GM19397 (cell line): ENCODE results near the gene PRM1.

Source experiments
- ATAC-seq: cut with Tn5 transposase; IDR thresholded peaks from one replicate; pipeline ENCODE4 v1.9.1; 2021; ENCODE audit warnings: mild to moderate bottlenecking, moderate library complexity; ENCODE audit not compliant: unreplicated experiment

Gene PRM1

GRCh38 chr16:11280616-11281522 lies at the start of gene PRM1:
Gene PRM1, minus strand, starts transcription at chr16:11281330. Its CDS starts 92 bp downstream, at chr16:11281238.
- ATAC-seq, result no peak

GRCh38 chr16:11330526-11331237 lies 49.6 kb upstream of the PRM1 start:
- no peak for ATAC-seq

- no peak for ATAC-seq
Observed at GRCh38 chr16:11329891-11330290, 48.8 kb upstream of the PRM1 start.

GRCh38 chr16:11329071-11329491 lies 48.0 kb upstream of the PRM1 start:
- no peak for ATAC-seq

GRCh38 chr16:11328172-11329070 lies 47.3 kb upstream of the PRM1 start:
- ATAC-seq, result peak; percentile 68

- ATAC-seq, result peak; percentile 38
Observed at GRCh38 chr16:11327277-11328171, 46.4 kb upstream of the PRM1 start.

- ATAC-seq, result no peak
Observed at GRCh38 chr16:11326737-11327276, 45.7 kb upstream of the PRM1 start.

- no peak for ATAC-seq
Observed at GRCh38 chr16:11326084-11326736, 45.1 kb upstream of the PRM1 start.

- no peak for ATAC-seq
Observed at GRCh38 chr16:11325404-11326083, 44.4 kb upstream of the PRM1 start.

- ATAC-seq, result no peak
Observed at GRCh38 chr16:11323551-11324336, 42.6 kb upstream of the PRM1 start.

- ATAC-seq, result no peak
Observed at GRCh38 chr16:11322823-11323222, 41.7 kb upstream of the PRM1 start.

- no peak for ATAC-seq
Observed at GRCh38 chr16:11321662-11322061, 40.5 kb upstream of the PRM1 start.

- no peak for ATAC-seq
Observed at GRCh38 chr16:11320170-11320569, 39.0 kb upstream of the PRM1 start.

- no peak for ATAC-seq
Observed at GRCh38 chr16:11319529-11320146, 38.5 kb upstream of the PRM1 start.

- no peak for ATAC-seq
Observed at GRCh38 chr16:11318817-11319216, 37.7 kb upstream of the PRM1 start.

GRCh38 chr16:11316331-11317015 lies 35.3 kb upstream of the PRM1 start:
- ATAC-seq, result no peak

GRCh38 chr16:11315510-11315909 lies 34.4 kb upstream of the PRM1 start:
- ATAC-seq, result no peak
